Endothelial cell of umbilical vein (primary cell): ENCODE data around the gene GRIA1.

ENCODE experiments used
- CTCF ChIP-seq, 2 donors: IDR thresholded peaks; 1 replicate in 1 of 2; 2 replicates in 1 of 2; pipeline ENCODE4 v1.5.1; 2011; ENCODE audit warnings: low read length in 2 of 2, mild to moderate bottlenecking in 2 of 2, moderate library complexity in 2 of 2, control low read depth in 1 of 2, inconsistent platforms in 1 of 2, low read depth in 1 of 2; ENCODE audit not compliant: insufficient read depth in 1 of 2; ENCODE audit errors: extremely low read depth in 1 of 2
- EZH2 ChIP-seq: IDR thresholded peaks from 2 replicates; pipeline ENCODE4 v1.6.1; 2012; ENCODE audit warnings: borderline replicate concordance, low read depth, mild to moderate bottlenecking, moderate library complexity, low read length, inconsistent platforms; ENCODE audit not compliant: severe bottlenecking
- FOS ChIP-seq: IDR thresholded peaks from 2 replicates; pipeline ENCODE4 v1.6.1; 2011; ENCODE audit warnings: mild to moderate bottlenecking, low read length, moderate library complexity, borderline replicate concordance; ENCODE audit not compliant: insufficient read depth
- MAX ChIP-seq: IDR thresholded peaks from 2 replicates; pipeline ENCODE4 v1.6.1; 2011; ENCODE audit not compliant: insufficient read depth, insufficient read length
- MYC ChIP-seq: IDR thresholded peaks from one replicate; pipeline ENCODE4 v1.6.1; 2011; ENCODE audit warnings: mild to moderate bottlenecking, low read depth, low read length
- POLR2A ChIP-seq: IDR thresholded peaks from 2 replicates; pipeline ENCODE4 v1.6.1; 2012; ENCODE audit warnings: low read depth, mild to moderate bottlenecking, control low read depth, low read length
- POLR2AphosphoS5 ChIP-seq: IDR thresholded peaks from 2 replicates; pipeline ENCODE4 v1.6.1; 2012; ENCODE audit warnings: low read depth, mild to moderate bottlenecking, control low read depth, low read length, moderate library complexity; ENCODE audit not compliant: insufficient read depth

- TF ChIP-seq EZH2 (no peak), POLR2AphosphoS5 (no peak), CTCF (IDR thresholded peaks at IDR 0.05; ENCODE audit: extremely low read depth in 1 of 2, insufficient read depth in 1 of 2, low read depth in 1 of 2, low read length in 2 of 2) (no peak), MAX (no peak), POLR2A (no peak), FOS (no peak), MYC (no peak)
Measured at GRCh38 chr5:153799466-153799865, 309.0 kb downstream of the GRIA1 start.
